GM12878 (cell line): ENCODE results near the gene C14orf39. TPM values are rescaled to one million over a fixed set of nuclear protein-coding genes. Genes with fewer than 3 reads are reported as not detected.
"Not testable (repeated sequence)": the region's sequence is repeated elsewhere in the genome, so short reads cannot be mapped to it uniquely, and the experiment has no call there.

Source experiments
- ATAC-seq: fragments of 200-7000 bp; cut with Tn5 transposase; 3 replicates; pipeline ENCODE4 v1.9.1; 2020; ENCODE audit warnings: mild to moderate bottlenecking, moderate library complexity
- BruUV-seq: library from RNA; stranded (reverse); fragments of 400-500 nt; replicated peaks from 2 replicates; lab custom pipeline; 2021; lab: Mats Ljungman, UMichigan
- CTCF ChIA-PET: fragments of 300-600 bp; sonication (Branson Sonifier 250); formaldehyde crosslinking; extraction: SDS; loops from one replicate; lab custom pipeline; 2021; ENCODE audit warnings: inconsistent platforms; lab: Yijun Ruan, JAX
- POLR2A ChIA-PET: fragments of 350-600 bp; formaldehyde crosslinking; extraction: SDS; loops from one replicate; lab custom pipeline; 2021; ENCODE audit warnings: inconsistent platforms; lab: Charles Lee
- RAD21 ChIA-PET: fragments of 300-600 bp; sonication (Branson Sonifier 250); formaldehyde crosslinking; loops from one replicate; lab custom pipeline; 2023; ENCODE audit warnings: antibody characterized with exemption; ENCODE audit not compliant: unreplicated experiment; lab: Charles Lee
- SMC1A ChIA-PET: fragments of 300-600 bp; sonication (Branson Sonifier 250); formaldehyde crosslinking; loops from one replicate; lab custom pipeline; 2023; ENCODE audit not compliant: unreplicated experiment, uncharacterized antibody; lab: Charles Lee
- DNase-seq: peaks from one replicate; pipeline ENCODE4 v3.0.0-alpha.2; 2011; ENCODE audit warnings: low read depth, low spot score
- FAIRE-seq: peaks from 3 replicates; lab custom pipeline; 2011; peaks lifted over from hg19 to GRCh38; lab: Jason Lieb, UNC
- H2AFZ ChIP-seq: 2 replicates; pipeline ENCODE4 v1.6.0; 2011; ENCODE audit warnings: low read depth, low read length, control low read depth; ENCODE audit not compliant: control insufficient read depth
- H3K27ac ChIP-seq: 2 replicates; pipeline ENCODE4 v1.5.1; 2011; ENCODE audit warnings: control low read depth; ENCODE audit not compliant: control insufficient read depth, insufficient read depth
- H3K27me3 ChIP-seq, 2 experiments: replicated peaks in 1 of 2; 2 replicates each; pipeline versions ENCODE4 v1.6.0 to v1.6.1; 2011; ENCODE audit warnings: low read length in 1 of 2; ENCODE audit not compliant: control insufficient read depth in 2 of 2, insufficient read depth in 2 of 2
- H3K36me3 ChIP-seq, 2 experiments: 2 replicates each; pipeline ENCODE4 v1.5.1; 2011; ENCODE audit warnings: low read length in 1 of 2; ENCODE audit not compliant: control insufficient read depth in 2 of 2, insufficient read depth in 2 of 2
- H3K4me1 ChIP-seq: 2 replicates; pipeline ENCODE4 v1.6.1; 2011; ENCODE audit warnings: mild to moderate bottlenecking, low read length, moderate library complexity, mixed read lengths; ENCODE audit not compliant: control insufficient read depth, insufficient read depth
- H3K4me2 ChIP-seq: 2 replicates; pipeline ENCODE4 v1.6.0; 2011; ENCODE audit warnings: control low read depth; ENCODE audit not compliant: control insufficient read depth, insufficient read depth
- H3K4me3 ChIP-seq: fragments of 200-600 bp; sonication (generic); 2 replicates; pipeline ENCODE4 v1.5.1; 2016
- H3K79me2 ChIP-seq: 2 replicates; pipeline ENCODE4 v1.6.0; 2011; ENCODE audit warnings: low read length; ENCODE audit not compliant: control insufficient read depth, insufficient read depth
- H3K9ac ChIP-seq: 2 replicates; pipeline ENCODE4 v1.8.0; 2011; ENCODE audit warnings: low read length, control low read depth, mixed read lengths; ENCODE audit not compliant: control insufficient read depth, insufficient read depth
- H3K9me3 ChIP-seq: replicated peaks from 3 replicates; pipeline ENCODE4 v1.5.1; 2011; ENCODE audit warnings: mild to moderate bottlenecking, low read length; ENCODE audit not compliant: control insufficient read depth, insufficient read depth
- H4K20me1 ChIP-seq: 2 replicates; pipeline ENCODE4 v1.6.0; 2011; ENCODE audit not compliant: control insufficient read depth, insufficient read depth
- BACH1 ChIP-seq: fragments of 450-650 bp; IDR thresholded peaks from 2 replicates; pipeline ENCODE4 v1.6.1; 2017; ENCODE audit warnings: mild to moderate bottlenecking, borderline replicate concordance
- BMI1 ChIP-seq: fragments of 450-650 bp; IDR thresholded peaks from 2 replicates; pipeline ENCODE4 v1.6.1; 2016; ENCODE audit warnings: mild to moderate bottlenecking, moderate library complexity, borderline replicate concordance
- CHD1 ChIP-seq: IDR thresholded peaks from 2 replicates; pipeline ENCODE4 v1.6.1; 2012; ENCODE audit warnings: low read depth, low read length, improper control_type of control experiment
- CREB1 ChIP-seq: IDR thresholded peaks from 2 replicates; pipeline ENCODE4 v1.6.1; 2012; ENCODE audit warnings: low read depth, mild to moderate bottlenecking, inconsistent platforms
- EGR1 ChIP-seq, 2 experiments: IDR thresholded peaks; 1 replicate in 1 of 2; 2 replicates in 1 of 2; pipeline ENCODE4 v1.6.1; 2011 to 2012; ENCODE audit warnings: low read depth in 2 of 2, low read length in 2 of 2, borderline replicate concordance in 1 of 2, mild to moderate bottlenecking in 1 of 2, moderate library complexity in 1 of 2
- NFXL1 ChIP-seq: fragments of 450-650 bp; IDR thresholded peaks from 2 replicates; pipeline ENCODE4 v1.6.1; 2017; ENCODE audit warnings: antibody characterized with exemption, mild to moderate bottlenecking, borderline replicate concordance
- PBX3 ChIP-seq: IDR thresholded peaks from 2 replicates; pipeline ENCODE4 v1.6.1; 2011; ENCODE audit warnings: mild to moderate bottlenecking, low read depth, low read length, moderate library complexity; ENCODE audit not compliant: insufficient replicate concordance
- SMAD1 ChIP-seq: fragments of 450-650 bp; IDR thresholded peaks from 2 replicates; pipeline ENCODE4 v1.6.1; 2018; ENCODE audit warnings: mild to moderate bottlenecking, low read depth; ENCODE audit not compliant: partially characterized antibody
- WGBS: methylation state at CpG from one replicate; pipeline ENCODE4 v1.1.6; 2016; ENCODE audit warnings: low lambda C conversion rate; ENCODE audit not compliant: insufficient replicate concordance, insufficient coverage; ENCODE audit errors: missing lambda C conversion rate; 5-methylcytosine and 5-hydroxymethylcytosine counted together
- in situ Hi-C: fragments of 300-500 bp; cut with MboI; formaldehyde crosslinking; loops from 9 replicates; pipeline ENCODE4 v1.14.3; 2018; ENCODE audit warnings: mixed read lengths
- intact Hi-C: fragments of 100-400 bp; cut with micrococcal nuclease; formaldehyde crosslinking; loops from one replicate; pipeline ENCODE4 v1.14.2; 2022; ENCODE audit not compliant: unreplicated experiment
- polyA plus RNA-seq, 11 experiments: library from polyadenylated mRNA; depleted of rRNA in 4 of 11; unstranded in 6 of 11; stranded (reverse) in 5 of 11; fragments of >200 nt; fragmentation: Nextera tagmentation in 4 of 11; fragmentation: Illumina TruSeq in 1 of 11; extraction: Ambion mirVana in 4 of 11; extraction: Trizol in 1 of 11; gene quantifications; 1 replicate in 1 of 11; 2 replicates in 10 of 11; pipeline versions ENCODE4 v1.2.1 to v1.2.3, GENCODE V29; 2011 to 2016; ENCODE audit warnings: inconsistent platforms in 2 of 11, missing spikeins in 2 of 11, low read depth in 1 of 11
- total RNA-seq, 4 experiments: library from RNA; depleted of rRNA in 3 of 4; stranded (reverse); fragments of >200 nt in 3 of 4; fragmentation: Illumina TruSeq in 1 of 4; extraction: Trizol in 1 of 4; gene quantifications; 2 replicates each; pipeline versions ENCODE4 v1.2.1 to v1.2.3, GENCODE V29; 2013 to 2021
- TF ChIP-seq, protein P1 (sequence below): IDR thresholded peaks from 2 replicates; pipeline ENCODE4 v1.6.1; 2012; ENCODE audit warnings: improper control_type of control experiment, low read depth, low read length; ENCODE audit not compliant: insufficient replicate concordance

Gene C14orf39
- total and polyA plus RNA-seq, 10 of the 15 experiments (the other 5 are each of a cell fraction or from before 2014, with no cell fraction given), result 0.24 to 0.31 TPM; not detected in 8

DNA sequence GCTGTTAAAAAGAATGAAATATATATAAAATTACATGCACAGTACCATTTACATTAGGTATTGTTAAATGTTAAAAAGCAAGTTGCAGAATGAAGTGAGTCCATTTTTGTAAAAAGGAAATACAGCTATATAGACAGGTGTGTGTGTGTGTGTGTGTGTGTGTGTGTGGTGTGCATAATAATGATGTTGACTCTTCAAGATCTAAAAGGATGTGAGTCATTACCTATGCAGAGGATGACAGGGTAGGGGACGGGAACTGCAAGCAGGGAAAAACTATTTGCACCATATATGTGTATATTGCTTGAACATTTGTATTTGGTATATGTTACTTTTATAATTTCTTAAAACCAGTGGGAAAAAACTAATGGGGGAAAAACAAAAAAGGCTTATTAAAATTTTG is 3.1 kb downstream of the C14orf39 start (continued):
- TF ChIP-seq SMAD1 (no peak), BACH1 (no peak), CREB1 (no peak), NFXL1 (no peak)

DNA sequence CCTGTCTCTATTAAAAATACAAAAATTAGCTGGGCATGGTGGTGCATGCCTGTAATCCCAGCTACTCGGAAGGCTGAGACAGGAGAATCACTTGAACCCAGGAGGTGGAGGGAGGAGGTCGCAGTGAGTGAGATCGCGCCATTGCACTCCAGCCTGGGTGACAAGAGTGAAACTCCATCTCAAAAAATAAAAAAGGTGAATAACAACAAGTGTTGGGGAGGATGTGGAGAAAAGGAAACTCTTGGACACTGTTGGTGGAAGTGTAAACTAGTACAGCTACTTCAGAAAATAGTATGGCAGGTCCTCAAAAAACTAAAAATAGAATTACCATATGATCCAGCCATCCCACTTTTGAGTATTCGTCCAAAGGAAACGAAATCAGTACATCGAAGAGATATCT is 5.6 kb downstream of the C14orf39 start:
- H2AFZ ChIP-seq, intact Hi-C loops, H3K9ac ChIP-seq, H3K9me3 ChIP-seq, H3K4me3 ChIP-seq, ATAC-seq, DNase-seq, H3K4me1 ChIP-seq, POLR2A ChIA-PET, BruUV-seq, H3K36me3 ChIP-seq, H4K20me1 ChIP-seq, in situ Hi-C loops, H3K4me2 ChIP-seq, CTCF ChIA-PET, RAD21 ChIA-PET, H3K27ac ChIP-seq, SMC1A ChIA-PET, H3K27me3 ChIP-seq, FAIRE-seq, H3K79me2 ChIP-seq: not testable (repeated sequence)
- WGBS, result 75% methylated on average over 7 of the region's 7 CpGs

GRCh38 chr14:60455875-60456274 is 30.0 kb downstream of the C14orf39 start:
- no peaks in the 10 kb centered on the region for H3K27me3 ChIP-seq
- H2AFZ ChIP-seq, result no peak overlapping the region
- H3K4me3 ChIP-seq, result no peak overlapping the region
- no peak overlapping the region for H3K9ac ChIP-seq
- intact Hi-C loops, result no loop called here
- no peak for FAIRE-seq
- ChIA-PET POLR2A (no interaction called here), CTCF (interaction anchor here (0.7 to 1.1 kb wide), 2 partner anchors 18 to 69 kb away, joined by 3 read pairs; no protein-coding TSS in a partner anchor), RAD21 (no interaction called here), SMC1A (interaction anchor here (0.9 kb wide), 1 partner anchor 20 kb away, joined by 3 read pairs; no protein-coding TSS in a partner anchor)
- H3K9me3 ChIP-seq, result no peaks in the 10 kb centered on the region
- H3K27ac ChIP-seq, result no peak overlapping the region
- H3K36me3 ChIP-seq, result no peaks in the 10 kb centered on the region
- H4K20me1 ChIP-seq, result no peaks in the 10 kb centered on the region
- ATAC-seq, result no peak
- no peak for DNase-seq
- no TSS peak for BruUV-seq
- no peak overlapping the region for H3K4me2 ChIP-seq
- WGBS, result 0% methylated on average over 4 of the region's 4 CpGs
- H3K79me2 ChIP-seq, result no peaks in the 10 kb centered on the region
- in situ Hi-C loops, result no loop called here
- H3K4me1 ChIP-seq, result no peaks in the 10 kb centered on the region
- TF ChIP-seq BMI1, result no peak
- TF ChIP-seq, protein P1, sequence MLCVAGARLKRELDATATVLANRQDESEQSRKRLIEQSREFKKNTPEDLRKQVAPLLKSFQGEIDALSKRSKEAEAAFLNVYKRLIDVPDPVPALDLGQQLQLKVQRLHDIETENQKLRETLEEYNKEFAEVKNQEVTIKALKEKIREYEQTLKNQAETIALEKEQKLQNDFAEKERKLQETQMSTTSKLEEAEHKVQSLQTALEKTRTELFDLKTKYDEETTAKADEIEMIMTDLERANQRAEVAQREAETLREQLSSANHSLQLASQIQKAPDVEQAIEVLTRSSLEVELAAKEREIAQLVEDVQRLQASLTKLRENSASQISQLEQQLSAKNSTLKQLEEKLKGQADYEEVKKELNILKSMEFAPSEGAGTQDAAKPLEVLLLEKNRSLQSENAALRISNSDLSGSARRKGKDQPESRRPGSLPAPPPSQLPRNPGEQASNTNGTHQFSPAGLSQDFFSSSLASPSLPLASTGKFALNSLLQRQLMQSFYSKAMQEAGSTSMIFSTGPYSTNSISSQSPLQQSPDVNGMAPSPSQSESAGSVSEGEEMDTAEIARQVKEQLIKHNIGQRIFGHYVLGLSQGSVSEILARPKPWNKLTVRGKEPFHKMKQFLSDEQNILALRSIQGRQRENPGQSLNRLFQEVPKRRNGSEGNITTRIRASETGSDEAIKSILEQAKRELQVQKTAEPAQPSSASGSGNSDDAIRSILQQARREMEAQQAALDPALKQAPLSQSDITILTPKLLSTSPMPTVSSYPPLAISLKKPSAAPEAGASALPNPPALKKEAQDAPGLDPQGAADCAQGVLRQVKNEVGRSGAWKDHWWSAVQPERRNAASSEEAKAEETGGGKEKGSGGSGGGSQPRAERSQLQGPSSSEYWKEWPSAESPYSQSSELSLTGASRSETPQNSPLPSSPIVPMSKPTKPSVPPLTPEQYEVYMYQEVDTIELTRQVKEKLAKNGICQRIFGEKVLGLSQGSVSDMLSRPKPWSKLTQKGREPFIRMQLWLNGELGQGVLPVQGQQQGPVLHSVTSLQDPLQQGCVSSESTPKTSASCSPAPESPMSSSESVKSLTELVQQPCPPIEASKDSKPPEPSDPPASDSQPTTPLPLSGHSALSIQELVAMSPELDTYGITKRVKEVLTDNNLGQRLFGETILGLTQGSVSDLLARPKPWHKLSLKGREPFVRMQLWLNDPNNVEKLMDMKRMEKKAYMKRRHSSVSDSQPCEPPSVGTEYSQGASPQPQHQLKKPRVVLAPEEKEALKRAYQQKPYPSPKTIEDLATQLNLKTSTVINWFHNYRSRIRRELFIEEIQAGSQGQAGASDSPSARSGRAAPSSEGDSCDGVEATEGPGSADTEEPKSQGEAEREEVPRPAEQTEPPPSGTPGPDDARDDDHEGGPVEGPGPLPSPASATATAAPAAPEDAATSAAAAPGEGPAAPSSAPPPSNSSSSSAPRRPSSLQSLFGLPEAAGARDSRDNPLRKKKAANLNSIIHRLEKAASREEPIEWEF, result no peak
- no peak for TF ChIP-seq EGR1 (IDR thresholded peaks at IDR 0.05; ENCODE audit: borderline replicate concordance in 1 of 2, low read depth in 2 of 2, low read length in 2 of 2)
- TF ChIP-seq CHD1, result no peak
- no peak for TF ChIP-seq PBX3
